GM12865 (cell line): ENCODE data around the gene WT1.

ENCODE experiments used
- DNase-seq: peaks from one replicate; pipeline ENCODE4 v3.0.0; 2010; ENCODE audit warnings: low read depth
- H3K4me3 ChIP-seq: 2 replicates; pipeline ENCODE4 v1.5.1; 2011; ENCODE audit warnings: mild to moderate bottlenecking, low read depth, low read length, control low read depth
- TF ChIP-seq, protein P1 (sequence below): IDR thresholded peaks from 2 replicates; pipeline ENCODE4 v1.5.1; 2011; ENCODE audit warnings: low read length, control low read depth, low read depth, inconsistent platforms; ENCODE audit not compliant: insufficient read depth; ENCODE audit errors: missing control alignments

WT1 gene

DNA sequence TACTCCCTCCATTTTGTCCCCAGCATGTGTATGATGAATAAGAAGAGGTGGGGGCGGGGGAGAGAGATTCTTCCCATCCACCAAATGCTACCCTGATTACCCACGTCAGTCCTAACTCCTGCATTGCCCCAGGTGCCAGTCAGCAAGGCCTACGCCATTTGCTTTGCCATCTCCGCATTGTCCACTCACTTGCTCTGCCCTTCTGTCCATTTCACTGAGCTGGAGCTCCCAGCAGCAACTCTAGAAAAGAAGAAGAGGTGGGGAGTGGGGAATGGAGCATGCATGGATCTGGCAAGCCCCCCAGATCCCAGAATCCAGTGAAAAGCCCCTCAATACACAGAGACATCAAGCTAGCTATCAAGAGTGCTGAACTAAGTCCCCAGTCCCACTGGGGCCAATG is 19.0 kb downstream of the WT1 start:
- H3K4me3 ChIP-seq: no peak overlapping the region
- TF ChIP-seq, protein P1, sequence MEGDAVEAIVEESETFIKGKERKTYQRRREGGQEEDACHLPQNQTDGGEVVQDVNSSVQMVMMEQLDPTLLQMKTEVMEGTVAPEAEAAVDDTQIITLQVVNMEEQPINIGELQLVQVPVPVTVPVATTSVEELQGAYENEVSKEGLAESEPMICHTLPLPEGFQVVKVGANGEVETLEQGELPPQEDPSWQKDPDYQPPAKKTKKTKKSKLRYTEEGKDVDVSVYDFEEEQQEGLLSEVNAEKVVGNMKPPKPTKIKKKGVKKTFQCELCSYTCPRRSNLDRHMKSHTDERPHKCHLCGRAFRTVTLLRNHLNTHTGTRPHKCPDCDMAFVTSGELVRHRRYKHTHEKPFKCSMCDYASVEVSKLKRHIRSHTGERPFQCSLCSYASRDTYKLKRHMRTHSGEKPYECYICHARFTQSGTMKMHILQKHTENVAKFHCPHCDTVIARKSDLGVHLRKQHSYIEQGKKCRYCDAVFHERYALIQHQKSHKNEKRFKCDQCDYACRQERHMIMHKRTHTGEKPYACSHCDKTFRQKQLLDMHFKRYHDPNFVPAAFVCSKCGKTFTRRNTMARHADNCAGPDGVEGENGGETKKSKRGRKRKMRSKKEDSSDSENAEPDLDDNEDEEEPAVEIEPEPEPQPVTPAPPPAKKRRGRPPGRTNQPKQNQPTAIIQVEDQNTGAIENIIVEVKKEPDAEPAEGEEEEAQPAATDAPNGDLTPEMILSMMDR: no peak
- DNase-seq: no peak

DNA sequence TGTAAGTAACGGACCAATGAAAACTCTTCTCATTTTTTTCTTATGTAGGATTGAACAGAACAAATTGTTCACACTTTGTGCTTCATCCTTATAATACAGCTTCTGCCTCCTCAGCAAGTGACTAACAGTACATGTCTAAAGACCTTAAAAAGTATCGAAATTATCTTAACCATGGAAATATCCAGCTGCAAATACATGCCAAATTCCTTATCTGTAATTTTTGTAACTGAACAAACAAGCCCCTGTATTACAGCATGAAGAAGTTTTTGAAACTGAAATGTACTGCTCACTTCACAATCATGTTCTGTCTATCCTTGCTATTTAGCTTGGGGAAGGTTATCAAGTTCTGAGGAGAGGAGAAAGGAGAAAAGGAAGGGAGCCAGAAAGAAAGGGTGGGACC is 20.4 kb downstream of the WT1 start:
- TF ChIP-seq, protein P1: no peak
- DNase-seq: no peak
- H3K4me3 ChIP-seq: no peak overlapping the region

DNA sequence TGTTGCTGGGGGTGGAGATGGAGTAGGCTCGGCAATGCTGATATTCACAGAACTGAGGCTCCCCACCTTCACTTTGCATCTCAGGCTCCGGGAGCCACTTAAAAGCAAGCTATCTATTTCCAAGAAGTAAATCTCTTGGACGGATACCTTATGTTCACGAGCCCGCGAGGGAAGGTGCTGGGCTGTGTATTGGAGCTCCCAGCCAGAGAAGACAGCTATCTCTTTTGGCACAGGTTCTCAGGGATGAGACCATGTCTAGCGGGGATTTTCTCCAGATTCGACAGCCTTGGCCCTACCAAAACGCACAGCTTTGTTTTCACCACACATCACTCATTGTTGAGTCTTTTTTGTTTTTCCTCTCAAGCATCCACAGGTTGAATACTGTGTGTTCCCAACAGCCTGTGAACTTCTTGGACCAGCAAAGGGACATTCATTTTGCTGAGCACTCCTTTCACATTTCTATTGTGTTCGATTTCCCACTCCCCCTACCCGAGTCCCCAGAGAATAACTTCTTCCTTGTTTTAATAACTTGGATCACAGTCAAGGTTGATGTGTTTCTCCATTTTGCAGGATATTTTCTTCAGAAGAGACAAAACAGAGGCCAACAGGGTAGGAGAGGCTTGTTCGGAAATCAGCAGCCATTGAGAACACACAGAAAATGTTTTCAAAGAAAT is 23.3 kb downstream of the WT1 start:
- no peak overlapping the region for H3K4me3 ChIP-seq
- TF ChIP-seq, protein P1: no peak
- DNase-seq: no peak

GRCh38 chr11:32405592-32405991 is 29.7 kb downstream of the WT1 start:
- TF ChIP-seq, protein P1: no peak

GRCh38 chr11:32402836-32403235 is 32.5 kb downstream of the WT1 start:
- TF ChIP-seq, protein P1: no peak
- DNase-seq: no peak
- H3K4me3 ChIP-seq: no peak overlapping the region

More at GRCh38 chr11:32405592-32405991, 29.7 kb downstream of the WT1 start:
- DNase-seq: no peak
- H3K4me3 ChIP-seq: no peak overlapping the region

DNA sequence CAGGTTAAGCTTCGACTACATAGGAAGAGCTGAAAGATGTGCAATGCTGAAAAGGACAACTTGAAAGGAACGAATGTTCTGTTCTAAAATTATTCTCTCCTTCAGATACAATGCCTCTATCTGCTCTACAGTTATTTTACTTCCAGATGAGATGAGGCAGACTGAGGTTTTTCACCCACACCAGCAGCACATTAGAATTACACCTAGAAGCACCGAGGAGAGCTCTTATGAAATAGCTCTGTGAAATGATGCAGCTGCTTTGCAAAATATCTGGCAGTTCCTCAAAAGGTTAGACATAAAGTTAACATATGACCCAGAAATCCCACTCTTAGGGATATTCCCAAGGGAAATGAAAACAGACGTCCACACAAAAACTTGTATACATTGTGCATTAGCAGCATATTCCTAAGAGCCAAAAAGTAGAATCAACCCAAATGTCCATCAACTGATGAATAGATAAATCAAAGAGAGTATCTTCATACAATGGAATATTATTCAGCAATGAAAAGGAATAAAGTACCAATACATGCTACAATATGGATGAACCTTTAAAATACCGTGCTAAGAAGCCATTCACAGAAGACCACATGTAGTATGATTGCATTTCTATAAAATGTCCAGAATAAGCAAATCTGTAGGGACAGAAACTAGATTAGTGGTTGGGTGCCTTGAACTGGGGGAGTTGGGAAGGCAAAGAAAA is 34.5 kb downstream of the WT1 start:
- DNase-seq: no peak
- no peak overlapping the region for H3K4me3 ChIP-seq
- TF ChIP-seq, protein P1: no peak
